SK-N-SH (cell line): ENCODE measurements around the gene NF2. TPM values are rescaled to one million over a fixed set of nuclear protein-coding genes. Genes with fewer than 3 reads are reported as not detected.

Experiments
- CTCF ChIA-PET: fragments of 300-600, 350-600 bp; formaldehyde crosslinking; extraction: SDS; loops from one replicate; lab custom pipeline; 2021; lab: Yijun Ruan, JAX
- POLR2A ChIA-PET: fragments of 350-600 bp; sonication (Branson Sonifier 250); formaldehyde crosslinking; extraction: SDS; loops from one replicate; lab custom pipeline; 2020; ENCODE audit warnings: antibody characterized with exemption, inconsistent platforms; lab: Yijun Ruan, JAX
- DNase-seq: peaks from one replicate; pipeline ENCODE4 v3.0.0; 2012
- H2AFZ ChIP-seq: fragments of 200-600 bp; sonication (generic); 2 replicates; pipeline ENCODE4 v1.8.1; 2016; ENCODE audit warnings: antibody characterized with exemption, mild to moderate bottlenecking, low read depth
- H3F3A ChIP-seq: fragments of 200-600 bp; sonication (generic); replicated peaks from 2 replicates; pipeline ENCODE3; 2016; ENCODE audit warnings: antibody characterized with exemption, mild to moderate bottlenecking; ENCODE audit not compliant: insufficient read depth
- H3K27ac ChIP-seq, 2 experiments: fragments of 200-500 bp in 1 of 2; fragments of 200-600 bp in 1 of 2; sonication (Bioruptor generic) in 1 of 2; sonication (generic), shearing (Covaris generic) in 1 of 2; 2 replicates each; pipeline versions ENCODE4 v1.5.1 to v1.6.1; 2014 to 2016; ENCODE audit warnings: low read depth in 2 of 2, inconsistent platforms in 1 of 2, low read length in 1 of 2, mild to moderate bottlenecking in 1 of 2, mixed read lengths in 1 of 2
- H3K27me3 ChIP-seq: fragments of 200-600 bp; sonication (generic), shearing (Covaris generic); 2 replicates; pipeline ENCODE4 v1.6.1; 2016; ENCODE audit warnings: mixed run types; ENCODE audit not compliant: insufficient read depth
- H3K36me3 ChIP-seq, 2 experiments: fragments of 200-500 bp in 1 of 2; fragments of 200-600 bp in 1 of 2; sonication (Bioruptor generic) in 1 of 2; sonication (generic) in 1 of 2; replicated peaks in 1 of 2; 2 replicates each; pipeline versions ENCODE3 to v1.5.1; 2014 to 2016; ENCODE audit warnings: low read length in 1 of 2, mild to moderate bottlenecking in 1 of 2; ENCODE audit not compliant: insufficient read depth in 2 of 2, control insufficient read depth in 1 of 2
- H3K4me1 ChIP-seq, 2 experiments: fragments of 200-500 bp in 1 of 2; fragments of 200-600 bp in 1 of 2; sonication (Bioruptor generic) in 1 of 2; sonication (generic), shearing (Covaris generic) in 1 of 2; 2 replicates each; pipeline versions ENCODE4 v1.5.1 to v1.6.1; 2014 to 2016; ENCODE audit warnings: low read depth in 1 of 2, low read length in 1 of 2, mixed run types in 1 of 2; ENCODE audit not compliant: insufficient read depth in 2 of 2, control insufficient read depth in 1 of 2
- H3K4me2 ChIP-seq: fragments of 200-600 bp; sonication (generic), shearing (Covaris generic); 2 replicates; pipeline ENCODE4 v1.6.1; 2017; ENCODE audit warnings: mixed run types
- H3K4me3 ChIP-seq, 2 experiments: fragments of 200-500 bp in 1 of 2; fragments of 200-600 bp in 1 of 2; sonication (Bioruptor generic) in 1 of 2; sonication (generic), shearing (Covaris generic) in 1 of 2; 2 replicates each; pipeline versions ENCODE4 v1.5.1 to v1.8.1; 2014 to 2016; ENCODE audit warnings: low read depth in 2 of 2, inconsistent platforms in 1 of 2, low read length in 1 of 2, mild to moderate bottlenecking in 1 of 2, mixed read lengths in 1 of 2, moderate library complexity in 1 of 2
- H3K79me2 ChIP-seq: fragments of 200-600 bp; sonication (generic); 2 replicates; pipeline ENCODE4 v1.8.1; 2017; ENCODE audit warnings: mild to moderate bottlenecking; ENCODE audit not compliant: insufficient read depth
- H3K9ac ChIP-seq: fragments of 200-600 bp; sonication (generic); 2 replicates; pipeline ENCODE4 v1.6.1; 2017; ENCODE audit warnings: mixed run types
- H3K9me2 ChIP-seq: fragments of 200-600 bp; sonication (generic); 2 replicates; pipeline ENCODE4 v1.6.1; 2017; ENCODE audit warnings: mixed run types
- H3K9me3 ChIP-seq: fragments of 200-600 bp; sonication (generic); 2 replicates; pipeline ENCODE4 v1.6.1; 2017; ENCODE audit warnings: mixed run types, mild to moderate bottlenecking, moderate library complexity
- H4K20me1 ChIP-seq: fragments of 200-600 bp; sonication (generic); 2 replicates; pipeline ENCODE4 v1.6.1; 2017; ENCODE audit warnings: mild to moderate bottlenecking, mixed run types; ENCODE audit not compliant: insufficient read depth
- ELF1 ChIP-seq: IDR thresholded peaks from 2 replicates; pipeline ENCODE4 v1.4.0; 2012
- EP300 ChIP-seq, 2 experiments: IDR thresholded peaks; 2 replicates each; pipeline versions ENCODE4 v1.4.0 to v1.6.1; 2012; ENCODE audit warnings: borderline replicate concordance in 1 of 2, low read depth in 1 of 2, low read length in 1 of 2
- EZH2phosphoT487 ChIP-seq: fragments of 200-600 bp; sonication (generic); IDR thresholded peaks from 2 replicates; pipeline ENCODE4 v1.6.1; 2017; ENCODE audit warnings: low read depth, mixed run types, mild to moderate bottlenecking, antibody characterized with exemption, moderate library complexity, borderline replicate concordance
- FOSL2 ChIP-seq: IDR thresholded peaks from 2 replicates; pipeline ENCODE4 v1.4.0; 2012; ENCODE audit warnings: low read depth, mild to moderate bottlenecking, moderate library complexity, borderline replicate concordance
- IRF3 ChIP-seq: fragments of 150-350 bp; IDR thresholded peaks from 2 replicates; pipeline ENCODE4 v1.6.1; 2016; ENCODE audit warnings: mild to moderate bottlenecking, low read depth, low read length
- NRF1 ChIP-seq: IDR thresholded peaks from 2 replicates; pipeline ENCODE4 v1.6.1; 2012; ENCODE audit warnings: low read depth, mild to moderate bottlenecking, low read length
- POLR2AphosphoS5 ChIP-seq: IDR thresholded peaks from 2 replicates; pipeline ENCODE4 v1.6.1; 2012; ENCODE audit warnings: low read depth, low read length
- REST ChIP-seq: IDR thresholded peaks from 2 replicates; pipeline ENCODE4 v1.6.1; 2012; ENCODE audit warnings: mild to moderate bottlenecking, low read depth, low read length, moderate library complexity
- RFX5 ChIP-seq: IDR thresholded peaks from 2 replicates; pipeline ENCODE4 v1.6.1; 2012; ENCODE audit warnings: mild to moderate bottlenecking, improper control_type of control experiment, low read length
- RXRA ChIP-seq: IDR thresholded peaks from 2 replicates; pipeline ENCODE4 v1.4.0; 2012; ENCODE audit warnings: low read depth, mild to moderate bottlenecking, borderline replicate concordance
- SIN3A ChIP-seq: IDR thresholded peaks from 2 replicates; pipeline ENCODE4 v1.6.1; 2012; ENCODE audit warnings: low read depth, mild to moderate bottlenecking, low read length, moderate library complexity, borderline replicate concordance
- WGBS: methylation state at CpG from one replicate; pipeline ENCODE4 v1.1.6; 2017; ENCODE audit warnings: low lambda C conversion rate; 5-methylcytosine and 5-hydroxymethylcytosine counted together
- polyA plus RNA-seq, 3 experiments: library from polyadenylated mRNA; depleted of rRNA; stranded (reverse); fragments of >200 nt; gene quantifications; 2 replicates each; pipeline ENCODE4 v1.2.3, GENCODE V29; 2012
- TF ChIP-seq, protein P1 (sequence below): fragments of 150-350 bp; IDR thresholded peaks from 2 replicates; pipeline ENCODE4 v1.6.1; 2017; ENCODE audit warnings: antibody characterized with exemption, low read length, low read depth, borderline replicate concordance

The NF2 gene
- polyA plus RNA-seq, 1 of the 3 experiments (the other 2 are of a cell fraction) = 44.1 TPM

DNA sequence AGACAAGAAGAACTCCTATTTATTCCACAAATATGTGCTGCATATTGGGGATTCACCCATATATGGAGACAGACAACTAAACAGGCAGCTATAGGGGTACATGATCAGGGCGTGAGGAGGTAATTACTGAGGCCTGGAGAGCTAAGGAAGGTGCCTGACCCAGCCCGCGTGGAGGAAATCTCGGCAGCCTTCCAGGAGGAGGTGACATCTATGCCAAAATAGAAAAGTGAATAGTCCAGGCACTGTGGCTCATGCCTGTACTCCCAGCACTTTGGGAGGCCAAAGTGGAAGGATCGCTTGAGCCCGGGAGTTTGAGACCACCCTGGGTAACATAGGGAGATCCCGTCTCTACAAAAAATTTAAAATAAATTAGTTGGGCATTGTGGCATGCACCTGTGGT is 36.1 kb upstream of the NF2 start:
- peaks cover 24 to 29% of the 10 kb centered on the region in 2 experiments for H3K36me3 ChIP-seq
- H3F3A ChIP-seq = no peaks in the 10 kb centered on the region
- POLR2A ChIA-PET = interaction anchor here (1.5 to 3.5 kb wide), 2 partner anchors 13 kb away, joined by 3 to 18 read pairs; partner anchors contain the start of genes NIPSNAP1 and THOC5
- H2AFZ ChIP-seq = no peak overlapping the region
- no peak for DNase-seq
- no peak overlapping the region for H3K9ac ChIP-seq
- no peak overlapping the region for H3K4me2 ChIP-seq
- H4K20me1 ChIP-seq = no peaks in the 10 kb centered on the region
- H3K79me2 ChIP-seq = no peaks in the 10 kb centered on the region
- H3K27me3 ChIP-seq = no peaks in the 10 kb centered on the region
- WGBS = 79% methylated on average over 7 of the region's 7 CpGs
- no peaks in the 10 kb centered on the region for H3K9me2 ChIP-seq
- CTCF ChIA-PET = interaction anchor here (1.2 to 2.3 kb wide), 2 partner anchors 13 kb away, joined by 3 to 13 read pairs; partner anchors contain the start of gene THOC5
- no peak overlapping the region for H3K27ac ChIP-seq
- TF ChIP-seq, protein P1, sequence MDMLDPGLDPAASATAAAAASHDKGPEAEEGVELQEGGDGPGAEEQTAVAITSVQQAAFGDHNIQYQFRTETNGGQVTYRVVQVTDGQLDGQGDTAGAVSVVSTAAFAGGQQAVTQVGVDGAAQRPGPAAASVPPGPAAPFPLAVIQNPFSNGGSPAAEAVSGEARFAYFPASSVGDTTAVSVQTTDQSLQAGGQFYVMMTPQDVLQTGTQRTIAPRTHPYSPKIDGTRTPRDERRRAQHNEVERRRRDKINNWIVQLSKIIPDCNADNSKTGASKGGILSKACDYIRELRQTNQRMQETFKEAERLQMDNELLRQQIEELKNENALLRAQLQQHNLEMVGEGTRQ = no peak
- TF ChIP-seq, all 33 proteins: peak for 0
- Histone ChIP-seq H3K4me1 (no peaks in the 10 kb centered on the region), H3K4me3 (no peak overlapping the region), H3K9me3 (no peaks in the 10 kb centered on the region)

DNA sequence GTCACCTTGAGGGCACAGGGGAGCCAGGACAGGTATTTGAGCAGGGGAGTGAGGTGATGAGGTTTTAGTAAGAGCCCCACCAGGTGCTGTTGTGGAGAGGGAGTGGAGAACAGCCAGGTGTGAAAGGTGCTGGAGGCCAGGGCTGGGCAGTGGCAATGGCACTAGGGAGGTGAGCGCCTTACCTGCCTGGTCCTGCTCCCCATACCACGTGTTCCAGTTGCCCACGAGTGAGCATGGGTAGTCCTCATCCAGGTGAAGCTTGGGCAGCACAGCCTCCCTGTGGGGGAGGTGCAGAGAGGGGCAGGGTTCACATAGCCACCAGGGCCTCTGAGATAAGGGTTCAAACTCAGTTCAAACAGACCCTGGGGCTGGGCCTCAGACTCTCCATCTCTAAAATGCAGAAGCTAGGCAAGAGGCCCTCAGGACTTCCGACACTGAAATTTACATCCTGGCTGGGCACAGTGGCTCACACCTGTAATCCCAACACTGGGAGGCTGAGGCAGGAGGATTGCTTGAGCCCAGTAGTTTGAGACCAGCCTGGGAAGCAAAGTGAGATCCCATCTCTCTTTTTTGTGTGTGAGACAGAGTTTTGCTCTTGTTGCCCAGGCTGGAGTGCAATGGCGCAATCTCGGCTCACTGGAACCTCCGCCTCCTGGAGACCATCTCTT is 34.3 kb upstream of the NF2 start:
- CTCF ChIA-PET = no interaction called here
- no peaks in the 10 kb centered on the region for H3K4me1 ChIP-seq
- no peak overlapping the region for H3K4me2 ChIP-seq
- POLR2A ChIA-PET = no interaction called here
- no peaks in the 10 kb centered on the region for H4K20me1 ChIP-seq
- no peak overlapping the region for H3K4me3 ChIP-seq
- H3K79me2 ChIP-seq = no peaks in the 10 kb centered on the region
- TF ChIP-seq EZH2phosphoT487 = no peak
- no peak for TF ChIP-seq NRF1
- TF ChIP-seq FOSL2 = no peak
- no peak for TF ChIP-seq REST
- TF ChIP-seq ELF1 = no peak
- TF ChIP-seq RFX5 = no peak
- TF ChIP-seq, protein P1 = no peak
- TF ChIP-seq IRF3 = no peak
- TF ChIP-seq RXRA = no peak
- TF ChIP-seq EP300 (IDR thresholded peaks at IDR 0.05; ENCODE audit: borderline replicate concordance in 1 of 2, low read depth in 1 of 2, low read length in 1 of 2) = no peak
- TF ChIP-seq SIN3A = no peak
- no peak for TF ChIP-seq POLR2AphosphoS5
- H3K27ac ChIP-seq = no peak overlapping the region
- no peak for DNase-seq
- H2AFZ ChIP-seq = no peak overlapping the region
- H3K36me3 ChIP-seq = peaks cover 18 to 25% of the 10 kb centered on the region in 2 experiments
- 94% methylated on average over 4 of the region's 7 CpGs for WGBS
- H3K9ac ChIP-seq = no peak overlapping the region
- H3K9me3 ChIP-seq = no peaks in the 10 kb centered on the region
- H3F3A ChIP-seq = no peaks in the 10 kb centered on the region
- no peaks in the 10 kb centered on the region for H3K27me3 ChIP-seq
- no peaks in the 10 kb centered on the region for H3K9me2 ChIP-seq
